Measurements from ENCODE around the gene TLCD3B.
"Not testable (repeated sequence)": the region's sequence is repeated elsewhere in the genome, so short reads cannot be mapped to it uniquely, and the experiment has no call there.

TLCD3B gene

GRCh38 chr16:30018731-30019158, 12.3 kb downstream of the TLCD3B start:
- no peak for TF ChIP-seq POU6F1 (CRISPR knock-in tag; IDR thresholded peaks at IDR 0.05; ENCODE audit: borderline replicate concordance, low read depth)
- no peak for TF ChIP-seq ZNF565 (CRISPR knock-in tag; conservative IDR thresholded peaks at IDR 0.05; ENCODE audit: low read depth)
- no peak for TF ChIP-seq TCF4 (CRISPR knock-in tag; IDR thresholded peaks at IDR 0.05; ENCODE audit: borderline replicate concordance)
- no peak for TF ChIP-seq ZFP30 (CRISPR knock-in tag; IDR thresholded peaks at IDR 0.05)
- TF ChIP-seq CSRNP3 (CRISPR knock-in tag; IDR thresholded peaks at IDR 0.05): no peak
- no peak for TF ChIP-seq ISL1 (CRISPR knock-in tag; IDR thresholded peaks at IDR 0.05)
- TF ChIP-seq BACH2 (CRISPR knock-in tag; IDR thresholded peaks at IDR 0.05; ENCODE audit: borderline replicate concordance): no peak
- TF ChIP-seq CSDC2 (CRISPR knock-in tag; IDR thresholded peaks at IDR 0.05): no peak
- no peak for TF ChIP-seq ARNTL (CRISPR knock-in tag; IDR thresholded peaks at IDR 0.05; ENCODE audit: borderline replicate concordance, low read depth)
- no peak for TF ChIP-seq PPARA (CRISPR knock-in tag; IDR thresholded peaks at IDR 0.05; ENCODE audit: borderline replicate concordance)
- no peak for ATAC-seq

GRCh38 chr16:30017937-30018336, 13.1 kb downstream of the TLCD3B start:
- ATAC-seq: not testable (repeated sequence)

GRCh38 chr16:30017277-30017656, 13.8 kb downstream of the TLCD3B start:
- ATAC-seq: no peak
- TF ChIP-seq RARB (CRISPR knock-in tag; IDR thresholded peaks at IDR 0.05): no peak
- no peak for TF ChIP-seq CSDC2 (CRISPR knock-in tag; IDR thresholded peaks at IDR 0.05)

GRCh38 chr16:30016555-30017276, 14.4 kb downstream of the TLCD3B start:
- no peak for ATAC-seq
- no peak for TF ChIP-seq ESRRG (CRISPR knock-in tag; IDR thresholded peaks at IDR 0.05)
- TF ChIP-seq ZC3H10 (CRISPR knock-in tag; IDR thresholded peaks at IDR 0.05): no peak
- TF ChIP-seq OSR1 (CRISPR knock-in tag; IDR thresholded peaks at IDR 0.05): no peak
- no peak for TF ChIP-seq ZFP3 (CRISPR knock-in tag; IDR thresholded peaks at IDR 0.05)
- no peak for TF ChIP-seq CSDC2 (CRISPR knock-in tag; IDR thresholded peaks at IDR 0.05)

GRCh38 chr16:30015450-30015849, 15.6 kb downstream of the TLCD3B start:
- ATAC-seq: not testable (repeated sequence)

GRCh38 chr16:30012598-30012997, 18.5 kb downstream of the TLCD3B start:
- ATAC-seq: not testable (repeated sequence)

GRCh38 chr16:30011714-30012504, 19.2 kb downstream of the TLCD3B start:
- TF ChIP-seq POU6F1 (CRISPR knock-in tag; IDR thresholded peaks at IDR 0.05; ENCODE audit: borderline replicate concordance, low read depth) (no peak), TCF4 (CRISPR knock-in tag; IDR thresholded peaks at IDR 0.05; ENCODE audit: borderline replicate concordance) (no peak), RARB (CRISPR knock-in tag; IDR thresholded peaks at IDR 0.05) (no peak), SNAI2 (CRISPR knock-in tag; IDR thresholded peaks at IDR 0.05) (no peak), CSDC2 (CRISPR knock-in tag; IDR thresholded peaks at IDR 0.05) (no peak), ARNTL (CRISPR knock-in tag; IDR thresholded peaks at IDR 0.05; ENCODE audit: borderline replicate concordance, low read depth) (no peak), ISL1 (CRISPR knock-in tag; IDR thresholded peaks at IDR 0.05) (no peak), ZC3H10 (CRISPR knock-in tag; IDR thresholded peaks at IDR 0.05) (no peak), GLIS3 (CRISPR knock-in tag; IDR thresholded peaks at IDR 0.05) (no peak)

More at GRCh38 chr16:30011714-30012504, 19.2 kb downstream of the TLCD3B start:
- no peak for ATAC-seq

Measured in SK-N-SH treated with all-trans-retinoic acid at 6 μM for 48 hours (cell line).